HCT116 (cell line): Measurements from ENCODE around the gene IQCH.

ENCODE experiments used
- CEBPB ChIP-seq: IDR thresholded peaks from 2 replicates; pipeline ENCODE4 v1.6.1; 2012; ENCODE audit warnings: low read depth
- EZH2 ChIP-seq: fragments of 200-600 bp; sonication (generic); IDR thresholded peaks from 2 replicates; pipeline ENCODE4 v1.6.1; 2017; ENCODE audit warnings: antibody characterized with exemption, mixed run types
- POLR2A ChIP-seq: IDR thresholded peaks from 2 replicates; pipeline ENCODE4 v1.7.0; 2011; ENCODE audit warnings: borderline replicate concordance; ENCODE audit not compliant: insufficient read depth, insufficient read length; ENCODE audit errors: extremely low read depth
- RAD21 ChIP-seq: IDR thresholded peaks from 2 replicates; pipeline ENCODE4 v1.6.1; 2012; ENCODE audit warnings: low read depth, mild to moderate bottlenecking
- SIN3A ChIP-seq: IDR thresholded peaks from 2 replicates; pipeline ENCODE4 v1.6.1; 2012; ENCODE audit warnings: low read depth
- SP1 ChIP-seq: IDR thresholded peaks from 2 replicates; pipeline ENCODE4 v1.6.1; 2012; ENCODE audit warnings: low read depth
- SRF ChIP-seq: IDR thresholded peaks from 2 replicates; pipeline ENCODE4 v1.6.1; 2012; ENCODE audit warnings: low read depth
- ZBTB33 ChIP-seq: IDR thresholded peaks from 2 replicates; pipeline ENCODE4 v1.6.1; 2011; ENCODE audit warnings: mild to moderate bottlenecking, low read length, moderate library complexity; ENCODE audit not compliant: insufficient replicate concordance; ENCODE audit errors: extremely low read depth
- ZFX ChIP-seq: fragments of 450-650 bp; IDR thresholded peaks from 2 replicates; pipeline ENCODE4 v1.6.1; 2017
- TF ChIP-seq, protein P1 (sequence below), 3 experiments: fragments of 200-600 bp in 1 of 3; sonication (generic) in 1 of 3; IDR thresholded peaks in 2 of 3; conservative IDR thresholded peaks in 1 of 3; 2 replicates each; pipeline ENCODE4 v1.5.1; 2012 to 2017; ENCODE audit warnings: low read depth in 2 of 3, low read length in 2 of 3, antibody characterized with exemption in 1 of 3, borderline replicate concordance in 1 of 3, control low read depth in 1 of 3, mild to moderate bottlenecking in 1 of 3, mixed read lengths in 1 of 3, mixed run types in 1 of 3, moderate library complexity in 1 of 3; ENCODE audit not compliant: insufficient read depth in 1 of 3

- TF ChIP-seq, protein P1, sequence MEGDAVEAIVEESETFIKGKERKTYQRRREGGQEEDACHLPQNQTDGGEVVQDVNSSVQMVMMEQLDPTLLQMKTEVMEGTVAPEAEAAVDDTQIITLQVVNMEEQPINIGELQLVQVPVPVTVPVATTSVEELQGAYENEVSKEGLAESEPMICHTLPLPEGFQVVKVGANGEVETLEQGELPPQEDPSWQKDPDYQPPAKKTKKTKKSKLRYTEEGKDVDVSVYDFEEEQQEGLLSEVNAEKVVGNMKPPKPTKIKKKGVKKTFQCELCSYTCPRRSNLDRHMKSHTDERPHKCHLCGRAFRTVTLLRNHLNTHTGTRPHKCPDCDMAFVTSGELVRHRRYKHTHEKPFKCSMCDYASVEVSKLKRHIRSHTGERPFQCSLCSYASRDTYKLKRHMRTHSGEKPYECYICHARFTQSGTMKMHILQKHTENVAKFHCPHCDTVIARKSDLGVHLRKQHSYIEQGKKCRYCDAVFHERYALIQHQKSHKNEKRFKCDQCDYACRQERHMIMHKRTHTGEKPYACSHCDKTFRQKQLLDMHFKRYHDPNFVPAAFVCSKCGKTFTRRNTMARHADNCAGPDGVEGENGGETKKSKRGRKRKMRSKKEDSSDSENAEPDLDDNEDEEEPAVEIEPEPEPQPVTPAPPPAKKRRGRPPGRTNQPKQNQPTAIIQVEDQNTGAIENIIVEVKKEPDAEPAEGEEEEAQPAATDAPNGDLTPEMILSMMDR (IDR thresholded peaks at IDR 0.05 in 2 of 3, conservative IDR thresholded peaks at IDR 0.05 in 1 of 3; ENCODE audit: borderline replicate concordance in 1 of 3, insufficient read depth in 1 of 3, low read depth in 2 of 3, low read length in 2 of 3), result no peak
- TF ChIP-seq CEBPB (no peak), RAD21 (no peak), EZH2 (no peak), SIN3A (no peak), POLR2A (no peak), SP1 (no peak), SRF (no peak), ZBTB33 (no peak), ZFX (no peak)
Observed at GRCh38 chr15:67218428-67218827, 36.2 kb upstream of the IQCH start.
